GM18526 (cell line): ENCODE results near the gene NCAM1.

ENCODE experiments used
- POLR2A ChIP-seq: IDR thresholded peaks from 3 replicates; pipeline ENCODE4 v1.6.1; 2011; ENCODE audit not compliant: insufficient read length; ENCODE audit errors: extremely low read depth

Gene NCAM1

GRCh38 chr11:113084297-113084696 is 123.1 kb downstream of the NCAM1 start:
- no peak for TF ChIP-seq POLR2A

GRCh38 chr11:113085446-113085845 is 124.2 kb downstream of the NCAM1 start:
- TF ChIP-seq POLR2A = no peak

DNA sequence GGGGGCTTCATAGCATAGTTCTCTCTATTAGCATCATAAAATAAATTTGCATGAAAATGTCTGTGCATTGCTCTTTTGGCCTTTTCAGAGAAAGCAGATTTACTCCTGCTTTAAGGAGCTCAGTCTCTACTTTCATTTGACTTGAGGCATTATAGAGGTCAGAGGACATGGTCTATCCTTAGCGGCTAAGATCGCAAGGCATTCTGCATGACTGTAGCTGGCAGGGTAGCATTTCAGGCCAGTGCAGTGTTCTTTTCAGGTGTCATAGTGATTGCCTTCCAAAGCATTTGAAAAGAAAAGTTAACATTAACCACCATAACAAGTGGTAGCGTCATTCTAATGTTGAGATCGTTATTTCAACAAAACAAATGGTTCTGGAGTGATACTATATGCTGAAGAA is 126.5 kb downstream of the NCAM1 start:
- no peak for TF ChIP-seq POLR2A

GRCh38 chr11:113090716-113091480 is 129.7 kb downstream of the NCAM1 start:
- no peak for TF ChIP-seq POLR2A

DNA sequence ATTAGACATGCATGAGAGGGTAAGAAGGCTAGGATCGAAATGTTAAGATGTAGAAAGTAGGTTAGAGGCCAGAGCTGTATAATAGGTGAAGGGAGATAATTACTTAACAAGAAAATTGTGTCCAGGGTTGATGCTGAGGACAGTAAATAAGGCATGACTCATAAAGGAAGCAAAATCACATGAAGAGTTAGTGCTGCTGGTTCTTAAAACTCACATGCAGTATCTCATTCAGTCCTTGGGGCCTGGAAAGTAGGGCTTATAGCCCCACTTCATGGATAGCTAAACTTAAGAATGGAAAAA is 130.2 kb downstream of the NCAM1 start:
- TF ChIP-seq POLR2A = no peak

GRCh38 chr11:113096648-113097047 is 135.4 kb downstream of the NCAM1 start:
- no peak for TF ChIP-seq POLR2A

GRCh38 chr11:113103932-113104690 is 142.9 kb downstream of the NCAM1 start:
- TF ChIP-seq POLR2A = no peak

GRCh38 chr11:113104691-113105251 is 143.6 kb downstream of the NCAM1 start:
- TF ChIP-seq POLR2A = no peak

- TF ChIP-seq POLR2A = no peak
These were observed 144.4 kb downstream of the NCAM1 start for GRCh38 chr11:113105592-113105991.

- TF ChIP-seq POLR2A = no peak
These were observed 145.3 kb downstream of the NCAM1 start for GRCh38 chr11:113106507-113106906.

GRCh38 chr11:113110046-113110445 is 148.8 kb downstream of the NCAM1 start:
- no peak for TF ChIP-seq POLR2A

DNA sequence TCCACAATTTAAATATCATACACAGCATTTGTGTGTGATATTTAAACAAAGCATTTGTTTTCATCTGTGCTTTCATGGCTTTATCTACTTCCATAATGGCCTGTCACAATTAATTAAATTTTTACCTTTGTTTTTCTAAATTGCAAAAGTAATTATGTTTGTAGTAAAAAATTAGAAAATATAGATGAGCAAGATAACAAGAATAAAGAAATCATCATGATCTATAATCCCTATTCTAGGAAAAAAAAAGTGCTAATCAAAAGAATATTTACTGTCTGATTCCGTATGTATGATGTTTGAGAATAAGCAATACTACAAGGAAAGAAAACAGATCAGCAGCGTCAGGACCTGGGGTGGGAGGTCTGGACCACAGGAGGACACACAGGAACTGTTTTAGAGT is 149.9 kb downstream of the NCAM1 start:
- no peak for TF ChIP-seq POLR2A

GRCh38 chr11:113112307-113112706 is 151.1 kb downstream of the NCAM1 start:
- no peak for TF ChIP-seq POLR2A

DNA sequence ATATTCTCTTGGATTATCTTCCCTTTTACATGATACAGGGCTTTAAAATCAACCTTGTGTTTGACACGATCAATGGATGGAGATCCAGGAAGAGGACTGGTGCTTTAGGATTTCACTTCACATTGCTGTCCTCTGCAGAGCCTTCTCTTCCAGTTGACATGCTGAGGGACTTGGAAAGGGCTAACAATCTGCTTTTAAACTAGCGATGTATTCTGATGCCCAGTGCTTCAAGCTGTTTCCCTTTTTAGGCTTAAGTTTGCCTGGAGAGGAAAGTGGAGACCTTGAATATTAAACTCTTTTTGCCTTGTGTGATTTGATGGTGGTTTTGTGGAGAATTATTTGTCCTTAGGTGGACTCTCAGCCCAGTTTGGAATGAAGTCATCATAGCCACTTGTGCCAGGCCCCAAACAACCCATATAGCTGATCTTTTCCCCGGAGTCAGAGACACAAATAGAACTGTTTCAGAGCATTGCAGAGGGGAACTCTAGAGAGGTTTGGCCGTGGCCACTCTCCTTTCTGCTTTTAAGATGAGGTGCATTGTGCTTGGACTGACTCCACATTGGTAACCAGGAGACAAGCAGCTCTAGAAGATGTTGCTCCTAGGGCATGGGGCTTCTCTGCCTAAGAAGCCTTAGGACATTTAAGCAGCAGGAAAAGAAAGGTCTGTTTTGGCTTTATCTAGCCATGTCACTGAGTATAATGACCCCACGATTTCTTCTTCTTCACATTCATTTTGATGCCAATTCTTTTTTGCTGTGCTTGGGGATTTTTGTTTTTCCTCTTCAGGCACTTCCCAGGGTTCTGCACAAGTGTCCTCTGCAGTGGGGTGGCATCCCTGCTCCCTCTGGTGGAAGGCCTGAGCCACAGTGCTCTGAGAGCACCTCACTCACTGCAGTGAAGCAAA is 152.8 kb downstream of the NCAM1 start:
- TF ChIP-seq POLR2A = no peak

DNA sequence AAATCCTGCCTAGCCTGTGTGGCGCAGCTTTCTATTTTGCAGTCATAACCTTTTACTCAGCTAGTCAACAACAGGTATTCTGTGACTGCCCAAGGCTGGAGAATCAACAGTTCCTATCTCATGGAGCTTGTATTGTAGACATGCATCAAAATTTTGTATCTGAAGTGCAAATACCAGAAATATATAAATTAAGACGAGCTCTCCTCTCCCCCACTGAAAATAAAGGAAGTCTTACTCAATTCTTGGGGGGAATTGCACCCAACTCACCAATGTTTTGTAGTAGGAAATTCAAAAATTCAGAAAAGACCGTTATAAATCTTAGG is 153.4 kb downstream of the NCAM1 start:
- TF ChIP-seq POLR2A = no peak
